Measurements from ENCODE around the gene KCNJ16. TPM values are rescaled to one million over a fixed set of nuclear protein-coding genes. Genes with fewer than 3 reads are reported as not detected.

The KCNJ16 gene
- total RNA-seq, 2 experiments from 2014 or later, result not detected

GRCh38 chr17:70110443-70110880 is 35.4 kb downstream of the KCNJ16 start:
- Mint-ChIP-seq H3K27ac (no peak overlapping the region), H3K4me3 (no peak overlapping the region), H3K27me3 (no peaks in the 10 kb centered on the region), H3K4me1 (no peaks in the 10 kb centered on the region), H3K9me3 (no peaks in the 10 kb centered on the region), H3K36me3 (no peaks in the 10 kb centered on the region)
- ATAC-seq (ENCODE audit: low read depth) (no peak), DNase-seq (no peak)
- POLR2A ChIA-PET, result no interaction called here

GRCh38 chr17:70111201-70111600 is 36.2 kb downstream of the KCNJ16 start:
- Mint-ChIP-seq H3K27me3 (no peaks in the 10 kb centered on the region), H3K9me3 (no peaks in the 10 kb centered on the region), H3K36me3 (no peaks in the 10 kb centered on the region), H3K4me3 (no peak overlapping the region), H3K27ac (no peak overlapping the region), H3K4me1 (no peaks in the 10 kb centered on the region)
- POLR2A ChIA-PET, result no interaction called here
- DNase-seq, result no peak
- ATAC-seq (ENCODE audit: low read depth), result no peak

- Mint-ChIP-seq H3K27me3 (no peaks in the 10 kb centered on the region), H3K27ac (no peak overlapping the region), H3K4me3 (no peak overlapping the region), H3K36me3 (no peaks in the 10 kb centered on the region), H3K9me3 (no peaks in the 10 kb centered on the region), H3K4me1 (no peaks in the 10 kb centered on the region)
- ATAC-seq (ENCODE audit: low read depth), result no peak
- no peak for DNase-seq
- POLR2A ChIA-PET, result no interaction called here
Observed at GRCh38 chr17:70114405-70114804, 39.4 kb downstream of the KCNJ16 start.

DNA sequence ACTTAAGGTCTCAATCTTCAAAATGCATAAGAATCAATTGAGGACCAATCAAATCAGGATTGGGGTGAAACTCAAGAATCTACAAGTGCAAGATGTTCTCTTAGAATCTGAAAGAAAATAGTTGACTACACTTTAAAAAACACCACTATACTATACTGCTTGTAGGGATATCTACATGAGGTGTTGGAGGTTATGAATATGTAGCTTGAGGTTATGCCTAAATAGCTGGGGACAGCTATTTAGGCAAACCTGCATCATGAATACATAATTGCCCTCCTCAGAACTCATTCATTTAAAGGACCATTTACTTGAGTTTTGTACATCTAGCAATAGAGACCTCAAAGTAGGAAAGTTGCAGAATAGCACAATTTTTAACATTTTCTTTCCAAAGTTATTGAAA is 40.1 kb downstream of the KCNJ16 start:
- no peaks in the 10 kb centered on the region for H3K36me3 Mint-ChIP-seq
- ATAC-seq (ENCODE audit: low read depth) (no peak), DNase-seq (no peak)
- H3K27ac Mint-ChIP-seq, result no peak overlapping the region
- no peaks in the 10 kb centered on the region for H3K9me3 Mint-ChIP-seq
- H3K4me3 Mint-ChIP-seq, result no peak overlapping the region
- H3K27me3 Mint-ChIP-seq, result no peaks in the 10 kb centered on the region
- H3K4me1 Mint-ChIP-seq, result no peaks in the 10 kb centered on the region
- POLR2A ChIA-PET, result no interaction called here

- POLR2A ChIA-PET, result no interaction called here
- H3K27me3 Mint-ChIP-seq, result no peaks in the 10 kb centered on the region
- no peaks in the 10 kb centered on the region for H3K4me1 Mint-ChIP-seq
- peaks cover 2% of the 10 kb centered on the region for H3K9me3 Mint-ChIP-seq
- no peak overlapping the region for H3K27ac Mint-ChIP-seq
- ATAC-seq (ENCODE audit: low read depth), result no peak
- H3K36me3 Mint-ChIP-seq, result no peaks in the 10 kb centered on the region
- no peak overlapping the region for H3K4me3 Mint-ChIP-seq
- no peak for DNase-seq
Observed at GRCh38 chr17:70116919-70117318, 41.9 kb downstream of the KCNJ16 start.

GRCh38 chr17:70119545-70119944 is 44.5 kb downstream of the KCNJ16 start:
- no peaks in the 10 kb centered on the region for H3K4me1 Mint-ChIP-seq
- POLR2A ChIA-PET, result no interaction called here

DNA sequence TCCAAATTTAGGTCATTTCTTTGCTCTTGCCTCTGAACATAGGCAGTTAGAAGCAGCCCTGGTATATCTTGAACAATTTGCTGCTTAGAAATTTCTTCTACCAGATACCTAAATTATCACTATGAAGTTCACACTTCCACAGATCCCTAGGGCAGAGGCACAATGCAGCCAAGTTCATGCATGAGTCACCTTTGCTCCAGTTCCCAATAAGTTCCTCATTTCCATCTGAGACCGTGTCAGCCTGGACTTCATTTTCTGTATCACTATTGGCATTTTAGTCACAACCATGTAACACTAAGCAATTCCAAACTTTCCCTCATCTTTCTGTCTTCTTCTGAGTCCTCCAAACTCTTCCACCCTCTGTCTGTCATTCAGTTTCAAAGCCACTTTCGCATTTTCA is 45.0 kb downstream of the KCNJ16 start:
- ATAC-seq (ENCODE audit: low read depth), result no peak
- POLR2A ChIA-PET, result no interaction called here
- Mint-ChIP-seq H3K4me3 (no peak overlapping the region), H3K27ac (no peak overlapping the region), H3K27me3 (no peaks in the 10 kb centered on the region), H3K4me1 (no peaks in the 10 kb centered on the region), H3K9me3 (peaks cover 2% of the 10 kb centered on the region), H3K36me3 (no peaks in the 10 kb centered on the region)
- DNase-seq, result no peak

More at GRCh38 chr17:70119545-70119944, 44.5 kb downstream of the KCNJ16 start:
- ATAC-seq (ENCODE audit: low read depth) (no peak), DNase-seq (no peak)
- Mint-ChIP-seq H3K9me3 (peaks cover 2% of the 10 kb centered on the region), H3K36me3 (no peaks in the 10 kb centered on the region), H3K4me3 (no peak overlapping the region), H3K27me3 (no peaks in the 10 kb centered on the region), H3K27ac (no peak overlapping the region)

DNA sequence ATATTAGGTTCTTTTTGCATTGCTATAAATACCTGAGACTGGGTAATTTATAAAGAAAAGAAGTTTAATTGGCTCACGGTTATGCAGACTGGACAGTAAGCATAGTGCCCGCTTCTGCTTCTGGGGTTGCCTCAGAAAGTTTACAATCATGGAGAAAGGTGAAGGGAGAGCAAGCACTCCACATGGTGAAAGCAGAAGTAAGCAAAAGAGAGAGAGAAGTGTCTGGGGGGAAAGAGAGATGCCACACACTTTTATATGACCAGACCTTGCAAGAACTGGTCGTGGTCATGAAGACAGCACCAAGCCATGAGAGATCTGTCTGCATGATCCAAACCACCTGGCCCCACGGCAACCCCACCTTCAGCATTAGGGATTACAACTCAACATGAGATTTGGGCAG is 45.4 kb downstream of the KCNJ16 start:
- Mint-ChIP-seq H3K4me1 (no peaks in the 10 kb centered on the region), H3K36me3 (no peaks in the 10 kb centered on the region), H3K4me3 (no peak overlapping the region), H3K27me3 (no peaks in the 10 kb centered on the region), H3K9me3 (peaks cover 2% of the 10 kb centered on the region), H3K27ac (no peak overlapping the region)
- no peak for DNase-seq
- ATAC-seq (ENCODE audit: low read depth), result no peak
- POLR2A ChIA-PET, result no interaction called here

- Mint-ChIP-seq H3K36me3 (no peaks in the 10 kb centered on the region), H3K4me3 (no peak overlapping the region), H3K27ac (no peak overlapping the region), H3K9me3 (peaks cover 2% of the 10 kb centered on the region), H3K4me1 (no peaks in the 10 kb centered on the region), H3K27me3 (no peaks in the 10 kb centered on the region)
- ATAC-seq (ENCODE audit: low read depth) (no peak), DNase-seq (no peak)
- POLR2A ChIA-PET, result no interaction called here
Observed at GRCh38 chr17:70121126-70121525, 46.1 kb downstream of the KCNJ16 start.

- peaks cover 2% of the 10 kb centered on the region for H3K9me3 Mint-ChIP-seq
- no peak for DNase-seq
- POLR2A ChIA-PET, result no interaction called here
- no peaks in the 10 kb centered on the region for H3K4me1 Mint-ChIP-seq
- no peak overlapping the region for H3K4me3 Mint-ChIP-seq
- ATAC-seq (ENCODE audit: low read depth), result no peak
- no peak overlapping the region for H3K27ac Mint-ChIP-seq
- H3K27me3 Mint-ChIP-seq, result peaks cover 3% of the 10 kb centered on the region
- no peaks in the 10 kb centered on the region for H3K36me3 Mint-ChIP-seq
Observed at GRCh38 chr17:70123193-70123592, 48.2 kb downstream of the KCNJ16 start.

GRCh38 chr17:70124723-70125122 is 49.7 kb downstream of the KCNJ16 start:
- Mint-ChIP-seq H3K4me1 (no peaks in the 10 kb centered on the region), H3K27ac (no peak overlapping the region), H3K36me3 (no peaks in the 10 kb centered on the region), H3K4me3 (no peak overlapping the region), H3K27me3 (peaks cover 3% of the 10 kb centered on the region), H3K9me3 (peaks cover 2% of the 10 kb centered on the region)
- no peak for ATAC-seq (ENCODE audit: low read depth)
- no peak for DNase-seq
- POLR2A ChIA-PET, result no interaction called here

- POLR2A ChIA-PET, result no interaction called here
- no peaks in the 10 kb centered on the region for H3K4me1 Mint-ChIP-seq
Observed at GRCh38 chr17:70127221-70127873, 52.3 kb downstream of the KCNJ16 start.

DNA sequence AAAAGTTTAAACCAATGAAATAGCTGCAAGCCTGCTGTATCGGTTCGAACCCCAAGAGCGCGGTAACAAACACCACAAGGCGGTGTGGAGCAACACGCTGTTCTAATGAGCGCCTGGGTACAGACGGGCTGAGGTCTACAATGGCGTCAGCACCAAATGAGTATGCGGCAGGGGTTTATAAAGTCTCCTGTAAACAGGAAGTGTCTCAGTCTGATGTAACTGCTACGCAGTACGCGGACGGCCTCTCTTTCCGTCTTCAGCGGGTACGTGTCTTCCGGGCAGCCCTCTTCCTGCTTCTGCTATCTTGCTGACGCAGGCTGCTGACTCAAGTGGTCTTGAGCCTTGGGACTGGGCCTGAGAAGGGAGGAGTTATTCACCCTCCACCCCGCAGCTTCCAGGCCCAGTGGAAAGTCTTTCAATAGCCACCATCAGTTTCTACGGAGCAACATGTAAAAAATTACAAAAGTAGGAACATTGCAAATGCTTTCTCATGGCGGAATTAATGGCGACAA is 53.8 kb downstream of the KCNJ16 start:
- Mint-ChIP-seq H3K4me3 (no peak overlapping the region), H3K27ac (no peak overlapping the region), H3K27me3 (peaks cover 5% of the 10 kb centered on the region), H3K36me3 (no peaks in the 10 kb centered on the region), H3K4me1 (no peaks in the 10 kb centered on the region), H3K9me3 (no peaks in the 10 kb centered on the region)
- no peak for ATAC-seq (ENCODE audit: low read depth)
- no peak for DNase-seq
- POLR2A ChIA-PET, result no interaction called here

More at GRCh38 chr17:70127221-70127873, 52.3 kb downstream of the KCNJ16 start:
- H3K36me3 Mint-ChIP-seq, result no peaks in the 10 kb centered on the region
- H3K27me3 Mint-ChIP-seq, result peaks cover 5% of the 10 kb centered on the region
- ATAC-seq (ENCODE audit: low read depth) (no peak), DNase-seq (no peak)
- H3K4me3 Mint-ChIP-seq, result no peak overlapping the region
- H3K27ac Mint-ChIP-seq, result no peak overlapping the region
- H3K9me3 Mint-ChIP-seq, result no peaks in the 10 kb centered on the region

GRCh38 chr17:70130289-70130688 is 55.3 kb downstream of the KCNJ16 start:
- no peaks in the 10 kb centered on the region for H3K4me1 Mint-ChIP-seq
- H3K9me3 Mint-ChIP-seq, result no peaks in the 10 kb centered on the region

More at GRCh38 chr17:70130289-70130688, 55.3 kb downstream of the KCNJ16 start:
- no peaks in the 10 kb centered on the region for H3K36me3 Mint-ChIP-seq
- peaks cover 13% of the 10 kb centered on the region for H3K27me3 Mint-ChIP-seq
- no peak overlapping the region for H3K27ac Mint-ChIP-seq
- POLR2A ChIA-PET, result no interaction called here
- ATAC-seq (ENCODE audit: low read depth) (no peak), DNase-seq (no peak)
- no peak overlapping the region for H3K4me3 Mint-ChIP-seq

All from activated naive CD8-positive, alpha-beta T cell treated with anti-CD3 and anti-CD28 coated beads, Interleukin-2, amount 10 ng/mL, durations not matched to agents 7 days and 5 days (primary cell).